Mucosa of rectum (tissue), 2 donors: ENCODE data around the gene PTP4A2.
A peak's percentile ranks its signal among the peaks of the same experiment; 100 is the strongest.

Experiments used
- H3K27ac ChIP-seq, 2 donors: one replicate each; pipeline ENCODE4 v1.7.0; 2013; ENCODE audit warnings: inconsistent platforms in 2 of 2, low read depth in 2 of 2, low read length in 2 of 2
- H3K27me3 ChIP-seq, 2 donors: one replicate each; pipeline ENCODE4 v1.7.0; 2013; ENCODE audit warnings: low read length in 2 of 2; ENCODE audit not compliant: control insufficient read depth in 2 of 2, insufficient read depth in 2 of 2
- H3K36me3 ChIP-seq, 2 donors: one replicate each; pipeline ENCODE4 v1.7.0; 2013; ENCODE audit warnings: low read length in 2 of 2; ENCODE audit not compliant: control insufficient read depth in 2 of 2, insufficient read depth in 2 of 2
- H3K4me1 ChIP-seq, 2 donors: one replicate each; pipeline ENCODE4 v1.7.0; 2013; ENCODE audit warnings: low read length in 2 of 2, mild to moderate bottlenecking in 1 of 2; ENCODE audit not compliant: control insufficient read depth in 2 of 2, insufficient read depth in 2 of 2
- H3K4me3 ChIP-seq, 2 donors: one replicate each; pipeline ENCODE4 v1.7.0; 2013; ENCODE audit warnings: low read length in 2 of 2
- H3K9ac ChIP-seq, 2 donors: one replicate each; pipeline ENCODE4 v1.7.0; 2013; ENCODE audit warnings: low read length in 2 of 2, low read depth in 1 of 2, mild to moderate bottlenecking in 1 of 2
- H3K9me3 ChIP-seq, 2 donors: one replicate each; pipeline ENCODE4 v1.7.0; 2013; ENCODE audit warnings: low read length in 2 of 2; ENCODE audit not compliant: control insufficient read depth in 2 of 2
- donor health status: healthy.
- donor health status: Normal muscosa, but diverticular disease.

Gene PTP4A2

DNA sequence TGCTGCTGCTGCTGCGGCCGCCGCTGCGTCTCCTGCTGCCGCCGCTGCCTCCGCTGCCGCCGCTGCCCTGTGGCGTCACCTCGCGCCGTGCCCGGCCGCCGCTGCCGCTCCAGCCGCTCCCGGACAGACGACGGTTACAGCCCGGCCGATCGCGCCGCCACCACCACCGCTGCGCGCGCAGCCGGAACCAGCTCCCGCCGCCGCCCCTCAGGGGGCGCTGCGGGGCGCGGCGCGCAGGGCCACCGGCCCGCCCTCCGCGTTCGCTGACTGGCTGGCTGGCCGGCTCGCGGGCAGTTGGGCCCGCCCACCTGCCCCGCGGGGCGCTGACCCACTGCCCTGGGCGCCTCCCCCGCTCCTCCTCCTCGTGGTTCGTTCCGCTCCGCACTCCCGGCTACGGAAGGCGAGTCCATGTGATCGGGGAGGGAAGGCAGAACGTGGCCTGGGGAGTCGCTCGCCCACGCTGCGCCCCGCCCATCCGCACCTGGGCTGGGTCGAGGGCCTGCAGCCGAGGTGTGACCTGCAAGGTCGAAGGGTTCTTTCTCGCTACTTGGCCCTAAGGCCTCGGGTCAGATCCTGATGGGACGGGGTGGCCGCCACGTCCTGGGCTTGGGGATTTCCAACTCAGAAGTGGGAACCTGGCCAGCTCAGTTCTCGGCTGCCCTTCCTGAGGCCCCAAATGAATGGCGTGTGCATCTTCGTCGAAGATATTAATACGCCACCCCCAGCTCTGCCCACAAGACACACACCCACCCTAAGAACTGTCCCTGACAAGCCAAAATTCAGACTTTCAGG, at the start of gene PTP4A2:
Gene PTP4A2, minus strand, starts transcription at position 185 of the 792 bp plus-strand sequence. CDS start 19,303 bp downstream, outside the sequence.
- peak within 1 kb of the TSS; percentile 93 to 95 for H3K27ac ChIP-seq
- peaks cover 42 to 54% of the 10 kb centered on the region in 2 donors for H3K4me1 ChIP-seq
- no peaks in the 10 kb centered on the region for H3K9me3 ChIP-seq
- no peaks in the 10 kb centered on the region for H3K36me3 ChIP-seq
- peak within 1 kb of the TSS; percentile 91 to 95 for H3K4me3 ChIP-seq
- H3K9ac ChIP-seq: peak within 1 kb of the TSS; percentile 89 to 97
- H3K27me3 ChIP-seq: no peaks in the 10 kb centered on the region

DNA sequence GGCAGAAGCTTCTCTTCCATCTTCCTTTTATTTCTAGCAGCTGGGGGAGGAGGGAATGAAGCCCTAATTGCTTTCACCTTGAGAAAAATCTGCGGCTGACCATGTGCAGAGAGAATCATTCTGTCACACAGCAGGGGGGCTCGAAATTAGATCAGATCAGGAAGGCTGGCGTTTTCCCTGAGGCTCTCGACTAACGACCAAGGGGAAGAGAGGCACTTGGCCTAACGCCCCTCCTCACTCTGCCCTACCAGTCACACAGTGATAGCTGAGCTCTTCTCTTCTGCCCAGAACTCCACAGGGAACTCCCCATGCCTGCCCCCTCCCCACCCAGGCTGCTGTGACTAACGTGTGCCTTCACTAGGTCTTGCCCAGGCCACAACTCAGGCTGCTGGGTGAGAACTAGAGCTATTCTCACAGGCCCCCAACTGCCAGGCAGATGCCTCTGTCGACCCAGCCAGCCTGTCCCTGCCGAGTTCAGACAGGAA, 49.0 kb upstream of the PTP4A2 start:
- Histone ChIP-seq H3K27ac (no peak overlapping the region), H3K4me1 (peaks cover 0 to 3% of the 10 kb centered on the region in 2 donors), H3K9me3 (no peaks in the 10 kb centered on the region), H3K36me3 (no peaks in the 10 kb centered on the region), H3K4me3 (no peak overlapping the region), H3K9ac (no peak overlapping the region), H3K27me3 (no peaks in the 10 kb centered on the region)

DNA sequence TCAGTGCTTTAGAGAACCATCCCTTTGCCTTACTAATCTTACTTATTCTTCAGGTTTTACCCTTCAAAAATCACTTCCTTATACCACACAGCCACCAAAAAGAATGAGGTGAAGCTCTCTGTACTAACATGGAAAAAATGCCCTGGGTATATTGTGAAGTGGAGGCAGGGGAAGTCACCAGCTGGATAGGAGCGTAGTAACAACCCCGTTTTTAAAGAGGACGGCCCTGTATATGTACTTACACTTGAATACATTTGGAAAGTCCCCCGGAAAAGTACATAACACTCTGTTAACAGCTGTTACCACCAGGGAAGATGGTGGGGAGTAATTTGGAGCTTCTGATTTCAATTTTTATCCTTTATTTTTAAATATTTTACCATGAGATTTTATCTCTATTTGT, 47.3 kb upstream of the PTP4A2 start:
- no peaks in the 10 kb centered on the region for H3K36me3 ChIP-seq
- peak overlapping the region in 1 of 2 donors; percentile 39 for H3K27ac ChIP-seq
- peaks cover 0 to 3% of the 10 kb centered on the region in 2 donors for H3K4me1 ChIP-seq
- H3K4me3 ChIP-seq: no peak overlapping the region
- H3K9me3 ChIP-seq: no peaks in the 10 kb centered on the region
- H3K9ac ChIP-seq: no peak overlapping the region
- H3K27me3 ChIP-seq: no peaks in the 10 kb centered on the region

DNA sequence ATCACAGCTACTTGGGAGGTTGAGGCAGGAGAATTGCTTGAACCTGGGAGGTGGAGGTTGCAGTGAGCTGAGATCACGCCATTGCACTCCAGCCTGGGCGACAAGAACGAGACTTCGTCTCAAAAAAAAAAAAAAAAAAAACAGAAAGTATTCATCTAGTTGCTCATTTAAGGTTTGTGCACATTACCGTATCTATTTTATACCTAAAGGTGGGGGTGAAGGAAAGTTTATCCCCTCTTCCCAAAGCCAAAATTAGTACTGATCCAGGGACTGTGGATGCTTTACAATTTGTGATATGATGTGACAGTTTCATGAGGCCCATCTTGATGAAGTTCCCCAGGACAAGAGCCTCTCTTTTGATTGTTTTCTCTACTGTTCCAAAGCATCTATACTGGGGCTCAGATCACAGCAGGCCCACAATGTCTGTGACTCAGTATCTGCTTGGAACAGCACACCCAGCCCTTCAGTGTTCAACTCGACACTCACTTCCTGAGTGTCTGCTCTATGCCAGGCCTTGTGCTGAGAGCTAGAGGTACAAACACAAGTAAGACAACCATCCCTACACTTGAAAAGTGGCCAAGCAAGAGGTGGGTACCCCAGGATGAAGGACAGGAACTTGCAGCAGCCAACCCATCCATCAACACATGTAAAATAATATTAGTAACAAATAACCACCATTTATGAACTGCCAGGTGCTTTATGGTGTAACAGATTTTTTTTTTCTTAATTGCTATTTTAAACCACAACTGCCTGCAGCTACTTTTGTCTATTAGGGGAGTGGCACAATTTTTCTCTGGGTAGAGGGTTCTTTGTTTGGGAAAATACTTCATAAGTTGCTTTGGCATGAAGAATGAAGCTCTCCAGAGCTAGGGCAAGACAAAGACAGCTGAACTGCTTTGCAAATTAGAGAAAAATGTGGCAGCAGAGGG, 46.5 kb upstream of the PTP4A2 start:
- no peaks in the 10 kb centered on the region for H3K36me3 ChIP-seq
- no peak overlapping the region for H3K9ac ChIP-seq
- peaks cover 0 to 3% of the 10 kb centered on the region in 2 donors for H3K4me1 ChIP-seq
- no peaks in the 10 kb centered on the region for H3K27me3 ChIP-seq
- no peak overlapping the region for H3K4me3 ChIP-seq
- H3K9me3 ChIP-seq: no peaks in the 10 kb centered on the region
- peak overlapping the region in 1 of 2 donors; percentile 39 for H3K27ac ChIP-seq

DNA sequence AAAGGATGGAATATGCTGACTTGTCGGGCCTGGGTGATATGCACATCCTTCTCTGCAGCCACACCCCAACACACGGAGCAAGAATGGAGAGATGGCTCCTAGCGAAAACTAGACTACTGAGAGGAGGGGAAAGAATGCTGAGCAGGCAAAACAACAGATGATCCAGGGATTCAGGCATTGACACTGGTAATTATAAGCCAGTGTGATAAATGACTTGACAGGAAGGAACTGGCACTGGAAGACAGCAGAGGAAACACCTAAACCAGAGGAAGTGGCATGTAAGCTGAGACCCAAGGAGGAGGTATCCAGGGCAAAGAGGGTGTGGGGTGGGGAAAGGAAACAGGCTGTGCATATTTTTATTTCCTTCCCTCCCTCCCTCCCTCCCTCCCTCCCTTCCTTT, 43.8 kb upstream of the PTP4A2 start:
- peaks cover 0 to 3% of the 10 kb centered on the region in 2 donors for H3K4me1 ChIP-seq
- no peaks in the 10 kb centered on the region for H3K9me3 ChIP-seq
- H3K9ac ChIP-seq: no peak overlapping the region
- no peak overlapping the region for H3K27ac ChIP-seq
- no peaks in the 10 kb centered on the region for H3K27me3 ChIP-seq
- H3K36me3 ChIP-seq: no peaks in the 10 kb centered on the region
- no peak overlapping the region for H3K4me3 ChIP-seq

DNA sequence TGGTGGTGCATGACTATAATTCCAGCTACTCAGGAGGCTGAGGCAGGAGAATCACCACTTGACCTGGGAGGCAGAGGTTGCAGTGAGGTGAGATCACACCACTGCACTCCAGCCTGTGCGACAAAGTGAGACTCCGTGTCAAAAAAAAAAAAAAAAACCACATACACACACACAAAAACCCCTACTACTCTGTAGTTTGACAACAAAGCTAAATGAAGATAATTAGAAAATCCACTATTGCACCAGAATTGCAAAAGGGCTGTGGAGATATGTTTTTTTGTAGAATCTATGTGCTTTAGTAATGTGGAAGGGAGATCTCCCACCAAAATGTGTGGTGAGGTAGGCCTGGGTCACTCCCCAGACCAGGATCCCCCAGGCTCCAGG, 43.3 kb upstream of the PTP4A2 start:
- H3K27me3 ChIP-seq: no peaks in the 10 kb centered on the region

DNA sequence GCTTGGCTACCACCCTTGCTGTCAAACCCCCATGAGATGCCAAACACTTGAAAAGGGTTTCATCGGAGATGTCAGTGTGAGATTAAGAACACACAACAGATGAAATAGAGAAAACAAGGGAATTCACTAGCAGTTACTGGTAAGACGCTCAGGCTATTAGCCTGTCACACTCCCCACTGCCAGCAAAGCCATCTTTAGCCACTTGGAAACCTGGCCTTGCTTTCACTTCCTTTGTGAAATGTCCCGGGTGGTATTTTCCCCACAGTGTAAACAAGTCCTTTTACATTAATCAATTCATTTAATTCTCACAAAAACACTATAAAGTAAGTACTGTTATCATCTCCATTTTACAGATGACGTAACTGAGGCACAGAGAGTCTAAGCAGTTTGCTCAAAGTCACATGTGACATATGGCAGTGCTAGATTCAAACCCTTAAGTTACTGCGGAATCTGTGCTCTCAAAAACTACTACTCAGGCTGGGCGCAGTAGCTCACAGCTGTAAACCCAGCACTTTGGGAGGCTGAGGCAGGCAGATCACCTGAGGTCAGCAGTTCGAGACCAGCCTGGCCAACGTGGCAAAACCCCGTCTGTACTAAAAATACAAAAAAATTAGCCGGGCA, 42.8 kb upstream of the PTP4A2 start:
- Histone ChIP-seq H3K36me3 (no peaks in the 10 kb centered on the region), H3K27me3 (no peaks in the 10 kb centered on the region), H3K4me1 (peaks cover 0 to 3% of the 10 kb centered on the region in 2 donors), H3K9me3 (no peaks in the 10 kb centered on the region), H3K9ac (no peak overlapping the region), H3K4me3 (no peak overlapping the region), H3K27ac (no peak overlapping the region)

More for the DNA sequence above, 43.3 kb upstream of the PTP4A2 start:
- Histone ChIP-seq H3K36me3 (no peaks in the 10 kb centered on the region), H3K4me1 (peaks cover 0 to 3% of the 10 kb centered on the region in 2 donors), H3K4me3 (no peak overlapping the region), H3K27ac (no peak overlapping the region), H3K9me3 (no peaks in the 10 kb centered on the region), H3K9ac (no peak overlapping the region)

DNA sequence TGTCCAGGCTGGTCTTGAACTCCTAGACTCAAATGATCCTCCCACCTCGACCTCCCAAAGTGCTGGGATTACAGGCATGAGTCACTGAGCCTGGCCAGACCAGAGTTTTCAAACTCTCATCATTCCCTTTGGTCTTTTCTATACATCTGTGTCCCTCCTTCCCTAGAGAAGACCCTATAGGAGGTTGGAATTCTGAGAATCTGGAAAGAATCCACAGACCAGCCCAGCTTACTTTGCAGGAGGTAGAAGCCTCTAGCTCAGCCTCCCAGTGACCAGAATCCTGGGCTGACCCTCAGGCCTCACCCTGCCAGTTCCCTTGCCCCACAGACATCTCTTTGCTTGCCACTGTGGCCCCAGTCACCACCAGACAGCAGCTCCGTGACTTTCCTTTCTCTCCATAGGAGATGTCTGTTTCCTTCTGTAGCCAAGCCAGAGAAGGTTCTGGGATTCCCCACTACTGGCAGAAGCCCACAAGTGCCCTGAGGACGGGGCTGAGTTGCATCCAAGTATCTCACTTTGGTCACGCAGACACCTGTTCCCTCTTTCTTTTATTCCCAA, 40.8 kb upstream of the PTP4A2 start:
- Histone ChIP-seq H3K4me1 (no peaks in the 10 kb centered on the region), H3K27ac (no peak overlapping the region), H3K27me3 (no peaks in the 10 kb centered on the region), H3K9ac (no peak overlapping the region), H3K4me3 (no peak overlapping the region), H3K9me3 (no peaks in the 10 kb centered on the region), H3K36me3 (no peaks in the 10 kb centered on the region)

DNA sequence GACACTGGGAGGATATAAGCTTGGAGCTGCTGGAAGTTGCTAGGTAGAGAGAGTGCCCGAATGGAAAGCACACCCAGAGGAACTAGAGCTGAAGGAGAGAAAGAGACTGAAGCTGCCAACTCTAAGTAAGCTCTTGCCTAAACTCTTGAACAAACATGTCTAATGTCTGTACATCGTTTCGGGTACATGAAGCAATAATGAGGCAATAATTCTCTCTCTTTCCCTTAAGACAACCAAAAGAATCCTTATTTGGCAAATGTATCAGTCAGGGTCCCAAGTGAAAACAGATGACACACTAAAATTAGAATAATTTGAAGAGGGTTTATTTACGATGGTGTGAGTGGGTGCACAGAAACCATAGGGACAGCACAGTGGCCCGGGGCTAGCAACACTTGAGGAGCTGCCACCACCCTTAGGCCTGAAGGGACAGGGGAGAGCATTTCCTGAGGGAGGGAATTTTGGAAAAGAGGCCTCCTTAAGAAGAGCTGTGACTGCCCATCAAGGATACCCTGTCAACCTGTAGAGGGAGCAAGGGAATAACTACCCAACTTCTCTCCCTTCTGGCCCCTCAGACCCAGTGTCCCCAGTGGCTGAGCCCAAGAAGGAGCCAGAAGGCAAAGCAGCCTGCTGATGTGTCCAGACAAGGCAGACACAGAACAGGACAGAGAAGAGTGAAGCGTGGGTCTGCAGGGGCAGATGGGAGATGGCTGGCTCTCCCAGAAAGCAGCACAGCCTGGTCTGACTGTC, 39.4 kb upstream of the PTP4A2 start:
- Histone ChIP-seq H3K4me1 (no peaks in the 10 kb centered on the region), H3K36me3 (no peaks in the 10 kb centered on the region), H3K9ac (no peak overlapping the region), H3K4me3 (no peak overlapping the region), H3K27ac (no peak overlapping the region), H3K9me3 (no peaks in the 10 kb centered on the region), H3K27me3 (no peaks in the 10 kb centered on the region)
